Left renal cortex interstitium (tissue), 4 donors: Measurements from ENCODE around the gene CMTM6. TPM values are rescaled to one million over a fixed set of nuclear protein-coding genes. Genes with fewer than 3 reads are reported as not detected.
"Not testable (repeated sequence)": the region's sequence is repeated elsewhere in the genome, so short reads cannot be mapped to it uniquely, and the experiment has no call there.

Source experiments
- DNase-seq, 4 donors: peaks; one replicate each; pipeline ENCODE4 v3.0.0-alpha.2; 2013; ENCODE audit warnings: low read depth in 4 of 4, low spot score in 2 of 4, missing footprints in 1 of 4
- polyA plus RNA-seq, 4 donors: library from polyadenylated mRNA; unstranded; fragments of 120-200 nt; gene quantifications; one replicate each; pipeline ENCODE4 v1.2.1, GENCODE V29; 2013; ENCODE audit not compliant: insufficient read length in 4 of 4

The CMTM6 gene
- polyA plus RNA-seq, 4 donors, result 64.7 to 82.6 (median 78.5) TPM

DNA sequence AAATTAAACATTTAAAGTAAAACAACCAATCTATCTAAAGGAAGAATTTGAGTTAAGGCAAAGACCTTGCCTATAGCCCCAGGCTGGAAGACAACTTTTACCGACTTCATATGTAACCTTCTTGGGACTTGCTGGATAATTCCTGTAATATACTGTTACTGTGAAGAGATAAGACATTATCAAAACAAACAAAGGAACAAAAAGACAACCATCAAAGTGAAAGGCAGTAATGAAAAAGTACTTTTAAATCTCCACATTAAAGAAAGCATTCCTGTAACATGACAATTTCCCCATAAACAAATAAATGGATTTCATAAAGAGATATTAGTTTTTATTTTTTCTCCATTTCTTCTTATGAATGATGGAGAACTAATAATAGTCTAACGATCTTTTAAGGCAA, 2.4 kb downstream of the CMTM6 start:
- DNase-seq, result no peak

GRCh38 chr3:32499585-32499984, 3.1 kb downstream of the CMTM6 start:
- no peak for DNase-seq

GRCh38 chr3:32498992-32499391, 3.7 kb downstream of the CMTM6 start:
- DNase-seq, result no peak

- no peak for DNase-seq
These were observed 4.4 kb downstream of the CMTM6 start for GRCh38 chr3:32498252-32498651.

- DNase-seq, result no peak
These were observed 7.0 kb downstream of the CMTM6 start for GRCh38 chr3:32495609-32496008.

GRCh38 chr3:32495085-32495484, 7.6 kb downstream of the CMTM6 start:
- no peak for DNase-seq

GRCh38 chr3:32493437-32494414, 8.9 kb downstream of the CMTM6 start:
- DNase-seq, result no peak

DNA sequence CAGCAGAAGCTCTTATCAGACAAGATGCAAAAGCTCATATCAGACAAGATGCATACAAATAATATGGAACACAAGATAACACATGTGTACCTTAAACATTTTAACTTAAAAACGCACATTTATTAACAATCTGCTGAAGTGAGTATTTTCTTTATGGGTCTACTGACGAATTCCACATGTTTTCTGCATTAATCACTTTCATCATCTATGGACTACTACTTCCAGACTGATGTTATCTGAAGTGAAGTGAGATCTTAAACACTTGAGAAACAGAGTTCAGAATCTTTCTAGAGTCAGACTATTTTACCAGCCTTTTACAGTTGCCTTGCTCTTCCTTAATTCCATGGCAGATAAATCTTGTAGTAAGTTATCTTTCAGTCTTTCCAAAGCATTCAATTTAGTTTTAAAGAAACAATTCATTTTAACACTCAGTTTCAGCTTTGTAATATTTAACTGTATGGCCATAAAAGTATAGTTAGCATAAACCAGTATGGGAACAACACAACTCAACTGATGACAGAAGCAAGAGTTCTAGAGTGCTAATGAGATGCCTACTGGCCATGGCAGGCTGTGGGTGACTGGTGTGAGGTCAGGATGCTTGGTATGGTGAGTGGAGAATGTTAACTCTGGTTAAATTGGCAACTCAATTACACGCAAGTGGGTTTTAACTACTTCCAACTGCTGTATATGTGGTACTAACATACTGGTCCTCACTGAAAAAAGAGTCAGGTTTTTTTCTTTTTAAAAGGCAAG, 9.8 kb downstream of the CMTM6 start:
- no peak for DNase-seq

GRCh38 chr3:32488474-32489008, 14.1 kb downstream of the CMTM6 start:
- DNase-seq, result no peak

DNA sequence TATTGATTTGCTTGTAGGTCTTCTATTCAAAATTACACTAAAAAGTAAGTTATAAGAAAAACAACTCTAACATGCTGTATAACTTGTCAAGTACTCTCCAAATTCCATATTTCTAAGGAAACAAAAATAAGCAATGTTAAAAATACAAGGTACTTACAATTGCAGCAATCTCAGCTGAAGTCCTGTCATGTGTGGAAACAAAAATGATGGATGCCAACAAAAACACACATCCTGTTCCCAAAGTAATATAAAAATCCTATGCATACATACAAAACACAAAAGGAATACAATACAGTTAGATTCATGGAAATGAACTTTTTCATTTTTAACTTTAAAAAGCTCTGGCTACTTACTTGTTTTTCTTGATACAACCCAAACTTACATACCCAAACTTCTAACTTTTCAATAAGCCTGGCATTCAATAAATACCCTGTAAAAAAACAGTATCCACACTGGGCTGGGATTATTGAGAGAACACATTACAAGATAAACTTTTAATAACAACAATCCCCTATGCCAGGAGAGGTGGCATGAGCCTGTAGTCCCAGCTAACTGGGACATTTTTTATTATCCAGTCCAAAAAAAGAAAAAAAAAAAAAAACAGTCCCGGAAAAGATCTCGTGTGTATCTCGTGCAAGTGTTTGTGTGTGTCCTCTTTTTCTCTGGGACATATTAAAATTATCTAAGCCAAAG, 14.7 kb downstream of the CMTM6 start:
- DNase-seq, result no peak

GRCh38 chr3:32484436-32484835, 18.2 kb downstream of the CMTM6 start:
- no peak for DNase-seq

- DNase-seq, result no peak
These were observed 18.9 kb downstream of the CMTM6 start for GRCh38 chr3:32483772-32484171.

DNA sequence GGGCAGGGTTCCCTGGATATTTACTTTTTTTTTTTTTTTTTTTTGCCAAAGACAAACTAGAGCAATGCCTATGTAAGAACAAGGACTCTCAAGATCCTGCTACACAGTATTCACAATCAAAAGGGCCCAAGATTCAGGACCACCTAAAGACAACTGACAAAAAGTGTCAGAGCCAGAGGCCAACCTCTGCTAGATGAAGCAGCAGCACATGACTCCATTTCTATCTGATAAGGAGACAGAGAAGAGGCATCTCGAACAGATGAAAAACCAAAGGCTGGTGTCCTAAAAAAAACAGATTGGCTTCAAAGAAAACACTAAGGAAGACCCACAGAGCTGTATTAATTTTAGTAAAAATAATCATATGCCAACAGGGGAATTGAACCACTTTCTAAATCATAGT, 20.0 kb downstream of the CMTM6 start:
- no peak for DNase-seq

DNA sequence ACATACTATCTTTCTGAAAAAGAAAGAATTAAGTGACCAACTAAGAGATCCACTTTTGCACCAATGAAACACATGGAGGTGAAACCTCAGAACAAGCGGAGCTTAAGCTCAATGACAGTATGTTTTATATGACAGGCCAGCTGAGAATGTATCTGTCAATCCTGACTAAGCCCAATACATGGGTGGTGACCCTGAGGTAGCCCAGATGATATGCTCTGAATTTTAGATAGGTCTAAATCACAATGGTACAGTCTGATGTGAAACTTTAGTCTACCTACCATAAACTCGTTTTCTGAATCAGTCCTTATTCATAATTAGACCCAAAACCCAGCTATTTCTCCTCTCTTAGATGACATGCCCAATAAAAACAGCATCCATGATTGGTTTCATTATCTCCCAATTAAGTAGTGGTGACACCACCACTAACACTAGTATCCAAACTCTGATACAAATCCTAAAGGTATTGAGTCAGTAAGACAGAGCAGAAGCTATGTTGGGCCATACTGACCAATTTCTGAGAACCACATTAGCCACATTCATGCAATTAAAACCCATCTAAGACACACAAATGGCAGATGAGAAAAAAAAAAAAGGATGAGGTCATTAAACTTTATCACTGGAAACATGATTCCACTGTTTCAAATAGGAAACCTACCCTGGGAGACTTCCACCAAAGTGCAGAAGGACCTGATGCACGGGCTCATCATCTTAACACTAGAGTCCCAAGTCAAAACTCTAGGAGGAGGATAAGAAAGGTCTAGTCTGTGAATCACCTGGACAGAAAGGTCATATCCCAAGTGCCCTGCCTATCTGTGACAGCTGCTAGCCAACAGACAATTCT, 20.6 kb downstream of the CMTM6 start:
- no peak for DNase-seq

GRCh38 chr3:32480604-32481003, 22.0 kb downstream of the CMTM6 start:
- DNase-seq, result no peak

GRCh38 chr3:32474201-32474600, 28.5 kb downstream of the CMTM6 start:
- no peak for DNase-seq

GRCh38 chr3:32472151-32472550, 30.5 kb downstream of the CMTM6 start:
- DNase-seq, result not testable (repeated sequence)

- DNase-seq, result no peak
These were observed 31.4 kb downstream of the CMTM6 start for GRCh38 chr3:32471246-32471645.

DNA sequence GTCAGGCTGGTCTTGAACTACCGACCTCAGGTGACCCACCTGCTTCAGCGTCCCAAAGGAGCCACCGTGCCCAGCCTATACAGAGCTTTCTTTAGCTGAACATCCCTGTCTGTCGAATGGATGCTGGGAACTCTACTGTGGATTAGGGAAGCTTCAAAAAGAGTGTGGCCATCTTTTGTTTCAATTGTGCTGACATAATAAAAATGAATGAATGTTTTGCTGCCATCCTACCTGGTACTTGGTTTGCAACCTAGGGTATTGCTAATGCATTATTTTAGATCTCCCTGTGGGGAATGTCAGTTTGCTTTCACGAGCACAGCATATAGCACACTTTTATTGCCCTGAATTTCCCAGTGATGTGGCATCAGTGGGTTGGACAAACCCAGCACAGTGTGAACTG, 32.3 kb downstream of the CMTM6 start:
- no peak for DNase-seq
